Stimulated activated CD4-positive, alpha-beta T cell treated with anti-CD3 and anti-CD28 coated beads, TNF-alpha, amount 100 ng/mL, for 4 hours (primary cell): Measurements from ENCODE around the gene OR3A3.

Source experiments
- DNase-seq, 3 experiments: peaks; one replicate each; pipeline ENCODE4 v3.0.0-alpha.2; 2020; ENCODE audit warnings: low read depth in 3 of 3

OR3A3 gene

DNA sequence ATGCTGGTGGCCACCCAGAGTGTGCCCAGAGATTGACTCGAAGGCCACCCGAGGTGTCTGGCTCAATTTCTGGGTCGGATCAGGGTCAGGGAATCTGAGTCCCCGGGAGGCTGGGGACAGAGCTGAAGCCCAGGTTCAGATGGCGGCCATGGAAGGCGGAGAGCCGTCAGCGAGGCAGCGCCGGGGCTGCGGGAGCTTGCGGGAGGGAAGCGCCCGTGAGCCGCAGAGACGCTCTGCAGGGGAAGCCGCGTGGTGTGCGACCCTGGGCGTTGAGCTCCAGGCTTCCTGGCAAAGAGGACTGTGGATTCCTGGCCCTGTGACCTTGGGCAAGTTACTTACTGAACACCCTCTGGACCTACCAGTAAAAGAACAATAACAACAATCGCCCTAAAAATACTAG lies 61.0 kb downstream of the OR3A3 start:
- DNase-seq, result no peak
